SK-N-SH treated with all-trans-retinoic acid at 6 μM for 48 hours (cell line): ENCODE measurements around the gene CEBPB.

Experiments used
- ESRRG ChIP-seq: fragments of 250-450 bp; sonication (Bioruptor Pico); IDR thresholded peaks from 2 replicates; pipeline ENCODE4 v1.6.1; 2021; ENCODE audit warnings: mild to moderate bottlenecking
- ISL1 ChIP-seq: fragments of 250-450 bp; sonication (Bioruptor Pico); IDR thresholded peaks from 2 replicates; pipeline ENCODE4 v2.1.2; 2022; ENCODE audit warnings: mild to moderate bottlenecking, moderate library complexity
- RARB ChIP-seq: fragments of 250-450 bp; sonication (Bioruptor Pico); IDR thresholded peaks from 2 replicates; pipeline ENCODE4 v1.8.0; 2021; ENCODE audit warnings: mild to moderate bottlenecking, moderate library complexity
- TCF4 ChIP-seq: fragments of 250-450 bp; sonication (Bioruptor Pico); IDR thresholded peaks from 2 replicates; pipeline ENCODE4 v1.8.0; 2021; ENCODE audit warnings: mild to moderate bottlenecking, moderate library complexity, borderline replicate concordance
- ZNF70 ChIP-seq: fragments of 450-650 bp; formaldehyde crosslinking; IDR thresholded peaks from 2 replicates; pipeline ENCODE4 v1.5.0; 2020; ENCODE audit warnings: mild to moderate bottlenecking, moderate library complexity
- TF ChIP-seq, protein P1 (sequence below): fragments of 250-450 bp; sonication (Bioruptor Pico); IDR thresholded peaks from 2 replicates; pipeline ENCODE4 v1.8.0; 2020; ENCODE audit warnings: mild to moderate bottlenecking, moderate library complexity, borderline replicate concordance
- TF ChIP-seq, protein P2 (sequence below): fragments of 250-450 bp; sonication (Bioruptor Pico); IDR thresholded peaks from 2 replicates; pipeline ENCODE4 v1.5.1; 2020; ENCODE audit warnings: low read depth, mild to moderate bottlenecking, moderate library complexity
- TF ChIP-seq, protein P3 (sequence below): fragments of 250-450 bp; sonication (Bioruptor Pico); IDR thresholded peaks from 2 replicates; pipeline ENCODE4 v1.5.1; 2021; ENCODE audit warnings: mild to moderate bottlenecking, moderate library complexity

DNA sequence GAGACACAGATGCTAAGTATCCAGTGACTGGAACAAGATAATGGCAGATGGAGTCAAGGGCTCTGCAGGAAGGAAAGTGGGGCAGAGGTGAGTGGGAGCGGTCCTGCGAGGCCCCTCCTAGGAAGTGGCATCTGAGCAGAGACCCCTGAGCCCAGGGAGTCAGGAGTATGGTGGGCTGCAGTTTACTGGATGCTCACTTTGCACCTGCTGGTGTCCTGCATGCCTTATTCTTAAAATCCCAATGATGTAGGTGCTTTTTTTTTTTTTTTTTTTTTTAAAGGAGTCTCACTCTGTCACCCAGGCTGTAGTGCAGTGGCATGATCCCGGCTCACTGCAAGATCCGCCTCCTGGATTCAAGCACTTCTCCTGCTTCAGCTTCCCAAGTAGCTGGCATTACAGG lies 5.6 kb downstream of the CEBPB start:
- TF ChIP-seq, protein P1, sequence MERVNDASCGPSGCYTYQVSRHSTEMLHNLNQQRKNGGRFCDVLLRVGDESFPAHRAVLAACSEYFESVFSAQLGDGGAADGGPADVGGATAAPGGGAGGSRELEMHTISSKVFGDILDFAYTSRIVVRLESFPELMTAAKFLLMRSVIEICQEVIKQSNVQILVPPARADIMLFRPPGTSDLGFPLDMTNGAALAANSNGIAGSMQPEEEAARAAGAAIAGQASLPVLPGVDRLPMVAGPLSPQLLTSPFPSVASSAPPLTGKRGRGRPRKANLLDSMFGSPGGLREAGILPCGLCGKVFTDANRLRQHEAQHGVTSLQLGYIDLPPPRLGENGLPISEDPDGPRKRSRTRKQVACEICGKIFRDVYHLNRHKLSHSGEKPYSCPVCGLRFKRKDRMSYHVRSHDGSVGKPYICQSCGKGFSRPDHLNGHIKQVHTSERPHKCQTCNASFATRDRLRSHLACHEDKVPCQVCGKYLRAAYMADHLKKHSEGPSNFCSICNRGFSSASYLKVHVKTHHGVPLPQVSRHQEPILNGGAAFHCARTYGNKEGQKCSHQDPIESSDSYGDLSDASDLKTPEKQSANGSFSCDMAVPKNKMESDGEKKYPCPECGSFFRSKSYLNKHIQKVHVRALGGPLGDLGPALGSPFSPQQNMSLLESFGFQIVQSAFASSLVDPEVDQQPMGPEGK (CRISPR knock-in tag) = no peak
- TF ChIP-seq, protein P2, sequence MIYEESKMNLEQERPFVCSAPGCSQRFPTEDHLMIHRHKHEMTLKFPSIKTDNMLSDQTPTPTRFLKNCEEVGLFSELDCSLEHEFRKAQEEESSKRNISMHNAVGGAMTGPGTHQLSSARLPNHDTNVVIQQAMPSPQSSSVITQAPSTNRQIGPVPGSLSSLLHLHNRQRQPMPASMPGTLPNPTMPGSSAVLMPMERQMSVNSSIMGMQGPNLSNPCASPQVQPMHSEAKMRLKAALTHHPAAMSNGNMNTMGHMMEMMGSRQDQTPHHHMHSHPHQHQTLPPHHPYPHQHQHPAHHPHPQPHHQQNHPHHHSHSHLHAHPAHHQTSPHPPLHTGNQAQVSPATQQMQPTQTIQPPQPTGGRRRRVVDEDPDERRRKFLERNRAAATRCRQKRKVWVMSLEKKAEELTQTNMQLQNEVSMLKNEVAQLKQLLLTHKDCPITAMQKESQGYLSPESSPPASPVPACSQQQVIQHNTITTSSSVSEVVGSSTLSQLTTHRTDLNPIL = no peak
- TF ChIP-seq, protein P3, sequence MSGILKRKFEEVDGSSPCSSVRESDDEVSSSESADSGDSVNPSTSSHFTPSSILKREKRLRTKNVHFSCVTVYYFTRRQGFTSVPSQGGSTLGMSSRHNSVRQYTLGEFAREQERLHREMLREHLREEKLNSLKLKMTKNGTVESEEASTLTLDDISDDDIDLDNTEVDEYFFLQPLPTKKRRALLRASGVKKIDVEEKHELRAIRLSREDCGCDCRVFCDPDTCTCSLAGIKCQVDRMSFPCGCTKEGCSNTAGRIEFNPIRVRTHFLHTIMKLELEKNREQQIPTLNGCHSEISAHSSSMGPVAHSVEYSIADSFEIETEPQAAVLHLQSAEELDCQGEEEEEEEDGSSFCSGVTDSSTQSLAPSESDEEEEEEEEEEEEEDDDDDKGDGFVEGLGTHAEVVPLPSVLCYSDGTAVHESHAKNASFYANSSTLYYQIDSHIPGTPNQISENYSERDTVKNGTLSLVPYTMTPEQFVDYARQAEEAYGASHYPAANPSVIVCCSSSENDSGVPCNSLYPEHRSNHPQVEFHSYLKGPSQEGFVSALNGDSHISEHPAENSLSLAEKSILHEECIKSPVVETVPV (CRISPR knock-in tag) = no peak
- TF ChIP-seq ZNF70 (no peak), RARB (no peak), TCF4 (CRISPR knock-in tag) (no peak), ISL1 (CRISPR knock-in tag) (no peak), ESRRG (CRISPR knock-in tag) (no peak)
